ACHN (cell line): ENCODE data around the gene GEMIN8.

Experiments
- DNase-seq: peaks from one replicate; pipeline ENCODE4 v3.0.0-alpha.2; 2015
- in situ Hi-C: cut with HindIII; loops from 2 replicates; pipeline ENCODE4 v1.10.0; 2017; ENCODE audit warnings: low sequenced_read_pairs, low pct_ligation_motif_present, low pct_unique_long_range_greater_than_20kb

The GEMIN8 gene

GRCh38 chrX:14026121-14026520 lies 3.6 kb downstream of the GEMIN8 start:
- no peak for DNase-seq
- in situ Hi-C loops: no loop called here

- in situ Hi-C loops: no loop called here
Observed at GRCh38 chrX:14022019-14022418, 7.7 kb downstream of the GEMIN8 start.

GRCh38 chrX:14017399-14017798 lies 12.3 kb downstream of the GEMIN8 start:
- DNase-seq: no peak
- in situ Hi-C loops: no loop called here

More at GRCh38 chrX:14022019-14022418, 7.7 kb downstream of the GEMIN8 start:
- no peak for DNase-seq

GRCh38 chrX:14015941-14016340 lies 13.8 kb downstream of the GEMIN8 start:
- in situ Hi-C loops: no loop called here
- DNase-seq: no peak

GRCh38 chrX:14015294-14015693 lies 14.4 kb downstream of the GEMIN8 start:
- in situ Hi-C loops: no loop called here
- no peak for DNase-seq

GRCh38 chrX:14014526-14014925 lies 15.2 kb downstream of the GEMIN8 start:
- in situ Hi-C loops: no loop called here
- DNase-seq: no peak

GRCh38 chrX:14013054-14013453 lies 16.6 kb downstream of the GEMIN8 start:
- no peak for DNase-seq
- in situ Hi-C loops: no loop called here

GRCh38 chrX:14010566-14010965 lies 19.1 kb downstream of the GEMIN8 start:
- in situ Hi-C loops: no loop called here
- no peak for DNase-seq

GRCh38 chrX:14006540-14006939 lies 23.2 kb downstream of the GEMIN8 start:
- no peak for DNase-seq
- in situ Hi-C loops: no loop called here

- in situ Hi-C loops: no loop called here
Observed at GRCh38 chrX:14003876-14004425, 25.7 kb downstream of the GEMIN8 start.

GRCh38 chrX:14003028-14003427 lies 26.7 kb downstream of the GEMIN8 start:
- in situ Hi-C loops: no loop called here
- no peak for DNase-seq

More at GRCh38 chrX:14003876-14004425, 25.7 kb downstream of the GEMIN8 start:
- no peak for DNase-seq

- in situ Hi-C loops: no loop called here
- DNase-seq: no peak
Observed at GRCh38 chrX:13996650-13997049, 33.0 kb downstream of the GEMIN8 start.

GRCh38 chrX:13994536-13995080 lies 35.1 kb downstream of the GEMIN8 start:
- DNase-seq: no peak
- in situ Hi-C loops: no loop called here

GRCh38 chrX:13994104-13994503 lies 35.6 kb downstream of the GEMIN8 start:
- in situ Hi-C loops: no loop called here
- no peak for DNase-seq

- DNase-seq: no peak
- in situ Hi-C loops: no loop called here
Observed at GRCh38 chrX:13990126-13990800, 39.4 kb downstream of the GEMIN8 start.

- in situ Hi-C loops: no loop called here
- no peak for DNase-seq
Observed at GRCh38 chrX:13985697-13986435, 43.8 kb downstream of the GEMIN8 start.

GRCh38 chrX:13983734-13984133 lies 46.0 kb downstream of the GEMIN8 start:
- DNase-seq: no peak
- in situ Hi-C loops: no loop called here

- no peak for DNase-seq
- in situ Hi-C loops: no loop called here
Observed at GRCh38 chrX:13968198-13968597, 61.5 kb downstream of the GEMIN8 start.

- DNase-seq: no peak
- in situ Hi-C loops: no loop called here
Observed at GRCh38 chrX:13967636-13968035, 62.1 kb downstream of the GEMIN8 start.

GRCh38 chrX:13966793-13967125 lies 62.9 kb downstream of the GEMIN8 start:
- no peak for DNase-seq
- in situ Hi-C loops: no loop called here
